ENCODE data around the gene LSS. TPM values are rescaled to one million over a fixed set of nuclear protein-coding genes. Genes with fewer than 3 reads are reported as not detected.

The LSS gene
- total and polyA plus RNA-seq, 4 donors: 27.6 to 194 (median 89.3) TPM

DNA sequence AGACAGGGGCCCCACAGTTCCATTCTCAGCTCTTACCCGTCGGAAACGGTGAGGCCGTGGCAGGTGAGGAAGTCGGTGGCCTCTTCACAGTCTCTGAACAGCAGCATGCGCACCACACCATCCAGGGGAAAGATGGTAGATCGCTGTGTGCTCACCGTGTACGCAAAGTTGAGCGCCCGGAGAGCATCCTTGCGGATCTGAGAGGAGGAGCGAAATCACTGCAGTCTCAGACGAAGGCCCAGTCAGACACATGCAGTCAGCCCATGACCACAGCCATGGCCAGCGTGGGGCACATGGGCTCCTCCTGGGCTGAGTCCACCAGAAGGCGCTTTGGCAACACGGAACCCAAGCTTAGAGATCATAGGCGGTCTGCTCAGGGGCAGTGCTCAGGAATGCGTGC lies 38.4 kb upstream of the LSS start:
- H3K4me3 ChIP-seq (ENCODE audit: low read depth in 1 of 3, low read length in 3 of 3): no peak overlapping the region
- TF ChIP-seq SP1 (IDR thresholded peaks at IDR 0.05): no peak
- no peak for TF ChIP-seq FOXA1 (IDR thresholded peaks at IDR 0.05)
- no peak for TF ChIP-seq EGR1 (IDR thresholded peaks at IDR 0.05; ENCODE audit: low read depth in 2 of 2)
- no peak for TF ChIP-seq TAF1 (conservative IDR thresholded peaks at IDR 0.05)
- TF ChIP-seq, protein P1, sequence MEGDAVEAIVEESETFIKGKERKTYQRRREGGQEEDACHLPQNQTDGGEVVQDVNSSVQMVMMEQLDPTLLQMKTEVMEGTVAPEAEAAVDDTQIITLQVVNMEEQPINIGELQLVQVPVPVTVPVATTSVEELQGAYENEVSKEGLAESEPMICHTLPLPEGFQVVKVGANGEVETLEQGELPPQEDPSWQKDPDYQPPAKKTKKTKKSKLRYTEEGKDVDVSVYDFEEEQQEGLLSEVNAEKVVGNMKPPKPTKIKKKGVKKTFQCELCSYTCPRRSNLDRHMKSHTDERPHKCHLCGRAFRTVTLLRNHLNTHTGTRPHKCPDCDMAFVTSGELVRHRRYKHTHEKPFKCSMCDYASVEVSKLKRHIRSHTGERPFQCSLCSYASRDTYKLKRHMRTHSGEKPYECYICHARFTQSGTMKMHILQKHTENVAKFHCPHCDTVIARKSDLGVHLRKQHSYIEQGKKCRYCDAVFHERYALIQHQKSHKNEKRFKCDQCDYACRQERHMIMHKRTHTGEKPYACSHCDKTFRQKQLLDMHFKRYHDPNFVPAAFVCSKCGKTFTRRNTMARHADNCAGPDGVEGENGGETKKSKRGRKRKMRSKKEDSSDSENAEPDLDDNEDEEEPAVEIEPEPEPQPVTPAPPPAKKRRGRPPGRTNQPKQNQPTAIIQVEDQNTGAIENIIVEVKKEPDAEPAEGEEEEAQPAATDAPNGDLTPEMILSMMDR (IDR thresholded peaks at IDR 0.05; ENCODE audit: low read depth, low read length, missing input control): no peak
- no peak for TF ChIP-seq FOXA2 (IDR thresholded peaks at IDR 0.05)
- no peak for TF ChIP-seq YY1 (IDR thresholded peaks at IDR 0.05)
- TF ChIP-seq JUND (IDR thresholded peaks at IDR 0.05): no peak
- TF ChIP-seq, protein P2, sequence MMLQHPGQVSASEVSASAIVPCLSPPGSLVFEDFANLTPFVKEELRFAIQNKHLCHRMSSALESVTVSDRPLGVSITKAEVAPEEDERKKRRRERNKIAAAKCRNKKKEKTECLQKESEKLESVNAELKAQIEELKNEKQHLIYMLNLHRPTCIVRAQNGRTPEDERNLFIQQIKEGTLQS (IDR thresholded peaks at IDR 0.05): no peak
- TF ChIP-seq, protein P3, sequence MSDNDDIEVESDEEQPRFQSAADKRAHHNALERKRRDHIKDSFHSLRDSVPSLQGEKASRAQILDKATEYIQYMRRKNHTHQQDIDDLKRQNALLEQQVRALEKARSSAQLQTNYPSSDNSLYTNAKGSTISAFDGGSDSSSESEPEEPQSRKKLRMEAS (IDR thresholded peaks at IDR 0.05): no peak
- TF ChIP-seq HNF4G (IDR thresholded peaks at IDR 0.05): no peak
- TF ChIP-seq, protein P4, sequence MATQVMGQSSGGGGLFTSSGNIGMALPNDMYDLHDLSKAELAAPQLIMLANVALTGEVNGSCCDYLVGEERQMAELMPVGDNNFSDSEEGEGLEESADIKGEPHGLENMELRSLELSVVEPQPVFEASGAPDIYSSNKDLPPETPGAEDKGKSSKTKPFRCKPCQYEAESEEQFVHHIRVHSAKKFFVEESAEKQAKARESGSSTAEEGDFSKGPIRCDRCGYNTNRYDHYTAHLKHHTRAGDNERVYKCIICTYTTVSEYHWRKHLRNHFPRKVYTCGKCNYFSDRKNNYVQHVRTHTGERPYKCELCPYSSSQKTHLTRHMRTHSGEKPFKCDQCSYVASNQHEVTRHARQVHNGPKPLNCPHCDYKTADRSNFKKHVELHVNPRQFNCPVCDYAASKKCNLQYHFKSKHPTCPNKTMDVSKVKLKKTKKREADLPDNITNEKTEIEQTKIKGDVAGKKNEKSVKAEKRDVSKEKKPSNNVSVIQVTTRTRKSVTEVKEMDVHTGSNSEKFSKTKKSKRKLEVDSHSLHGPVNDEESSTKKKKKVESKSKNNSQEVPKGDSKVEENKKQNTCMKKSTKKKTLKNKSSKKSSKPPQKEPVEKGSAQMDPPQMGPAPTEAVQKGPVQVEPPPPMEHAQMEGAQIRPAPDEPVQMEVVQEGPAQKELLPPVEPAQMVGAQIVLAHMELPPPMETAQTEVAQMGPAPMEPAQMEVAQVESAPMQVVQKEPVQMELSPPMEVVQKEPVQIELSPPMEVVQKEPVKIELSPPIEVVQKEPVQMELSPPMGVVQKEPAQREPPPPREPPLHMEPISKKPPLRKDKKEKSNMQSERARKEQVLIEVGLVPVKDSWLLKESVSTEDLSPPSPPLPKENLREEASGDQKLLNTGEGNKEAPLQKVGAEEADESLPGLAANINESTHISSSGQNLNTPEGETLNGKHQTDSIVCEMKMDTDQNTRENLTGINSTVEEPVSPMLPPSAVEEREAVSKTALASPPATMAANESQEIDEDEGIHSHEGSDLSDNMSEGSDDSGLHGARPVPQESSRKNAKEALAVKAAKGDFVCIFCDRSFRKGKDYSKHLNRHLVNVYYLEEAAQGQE (IDR thresholded peaks at IDR 0.05): no peak
- no peak for TF ChIP-seq RAD21 (IDR thresholded peaks at IDR 0.05)
- peaks cover 19 to 80% (median 49%) of the 10 kb centered on the region in 4 donors for H3K36me3 ChIP-seq (ENCODE audit: control insufficient read depth in 4 of 4, insufficient read depth in 3 of 4, low read depth in 1 of 4, low read length in 3 of 4)
- no peaks in the 10 kb centered on the region for H3K27me3 ChIP-seq (ENCODE audit: control insufficient read depth in 4 of 4, insufficient read depth in 4 of 4, low read length in 3 of 4)
- H3K4me1 ChIP-seq (ENCODE audit: control insufficient read depth in 4 of 4, insufficient read depth in 4 of 4, low read length in 3 of 4): no peaks in the 10 kb centered on the region
- no peaks in the 10 kb centered on the region for H3K9me3 ChIP-seq (ENCODE audit: control insufficient read depth in 4 of 4, low read length in 3 of 4)
- WGBS: 92% methylated on average over 19 of the region's 19 CpGs
- DNase-seq (ENCODE audit: low spot score): no peak
- H3K9ac ChIP-seq (ENCODE audit: low read depth in 1 of 2, low read length in 2 of 2): no peak overlapping the region
- H3K27ac ChIP-seq (ENCODE audit: low read depth in 1 of 2, low read length in 2 of 2): no peak overlapping the region

DNA sequence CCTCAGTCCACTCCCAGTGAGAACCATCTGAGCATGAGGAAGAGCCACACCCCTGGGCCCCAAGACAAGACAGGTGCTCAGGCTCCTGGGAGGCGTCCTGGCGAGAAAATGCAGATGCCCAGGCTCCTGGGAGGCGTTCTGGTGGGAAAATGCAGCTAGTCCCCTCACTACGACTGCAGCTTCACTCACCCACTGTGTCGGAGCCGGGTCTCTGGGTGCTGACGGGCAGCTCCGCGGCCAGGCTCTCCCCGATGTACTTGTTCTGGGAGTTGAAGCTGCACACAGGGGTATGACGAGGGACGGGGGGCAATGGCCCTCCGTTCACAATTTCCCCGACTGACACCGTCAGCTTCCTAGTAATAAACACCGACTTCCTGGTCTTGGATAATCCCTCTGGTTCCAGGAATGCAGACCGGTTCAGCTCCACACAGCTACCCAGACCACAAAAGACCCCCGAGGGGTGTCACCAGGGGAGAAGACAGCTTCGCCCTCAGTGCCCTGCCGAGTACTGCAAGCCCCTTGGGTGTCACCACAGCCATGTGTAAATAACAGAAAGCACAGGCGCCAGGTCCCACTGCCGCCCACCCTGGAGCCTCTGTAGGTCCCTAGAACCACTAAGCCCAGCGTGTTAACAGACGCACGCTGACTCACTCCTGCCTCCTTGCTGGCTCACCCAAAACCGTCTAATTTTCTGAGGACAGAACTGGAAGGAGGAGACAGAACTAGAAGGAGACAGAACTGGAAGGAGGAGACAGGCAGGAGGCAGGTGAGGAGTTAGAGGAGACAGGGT lies 37.4 kb upstream of the LSS start:
- Histone ChIP-seq H3K27ac (ENCODE audit: low read depth in 1 of 2, low read length in 2 of 2) (no peak overlapping the region), H3K4me3 (ENCODE audit: low read depth in 1 of 3, low read length in 3 of 3) (no peak overlapping the region), H3K4me1 (ENCODE audit: control insufficient read depth in 4 of 4, insufficient read depth in 4 of 4, low read length in 3 of 4) (no peaks in the 10 kb centered on the region), H3K27me3 (ENCODE audit: control insufficient read depth in 4 of 4, insufficient read depth in 4 of 4, low read length in 3 of 4) (no peaks in the 10 kb centered on the region), H3K9me3 (ENCODE audit: control insufficient read depth in 4 of 4, low read length in 3 of 4) (no peaks in the 10 kb centered on the region), H3K9ac (ENCODE audit: low read depth in 1 of 2, low read length in 2 of 2) (no peak overlapping the region), H3K36me3 (ENCODE audit: control insufficient read depth in 4 of 4, insufficient read depth in 3 of 4, low read depth in 1 of 4, low read length in 3 of 4) (peaks cover 20 to 76% (median 51%) of the 10 kb centered on the region in 4 donors)
- DNase-seq (ENCODE audit: low spot score): no peak
- 86% methylated on average over 26 of the region's 26 CpGs for WGBS
- no peak for TF ChIP-seq HNF4A (conservative IDR thresholded peaks at IDR 0.05)
- no peak for TF ChIP-seq NR2F2 (IDR thresholded peaks at IDR 0.05)
- TF ChIP-seq TAF1 (conservative IDR thresholded peaks at IDR 0.05): no peak
- no peak for TF ChIP-seq SP1 (IDR thresholded peaks at IDR 0.05)
- TF ChIP-seq RXRA (IDR thresholded peaks at IDR 0.05): peak; percentile 60 to 63
